Esophagus squamous epithelium (tissue), 5 donors: ENCODE measurements around the gene FRMD1. TPM values are rescaled to one million over a fixed set of nuclear protein-coding genes. Genes with fewer than 3 reads are reported as not detected.

ENCODE experiments used
- DNase-seq: peaks from one replicate; lab custom pipeline; 2025; lab: John Stamatoyannopoulos, UW
- H3K27ac ChIP-seq, 4 donors: fragments of 200-600 bp; sonication (generic); one replicate each; pipeline ENCODE4 v1.5.1; 2016 to 2019; ENCODE audit warnings: mild to moderate bottlenecking in 1 of 4
- H3K27me3 ChIP-seq, 4 donors: fragments of 200-600 bp; sonication (generic); 1 replicate in 3 of 4; 2 replicates in 1 of 4; pipeline versions ENCODE4 v1.5.1 to v1.6.0; 2017 to 2021; ENCODE audit warnings: antibody characterized with exemption in 1 of 4
- H3K36me3 ChIP-seq, 3 donors: fragments of 200-600 bp; sonication (generic); one replicate each; pipeline ENCODE4 v1.5.1; 2016 to 2019
- H3K4me1 ChIP-seq, 3 donors: fragments of 200-600 bp; sonication (generic); one replicate each; pipeline ENCODE4 v1.5.1; 2017 to 2019
- H3K4me3 ChIP-seq, 4 donors: fragments of 200-600 bp; sonication (generic); 1 replicate in 3 of 4; 2 replicates in 1 of 4; pipeline ENCODE4 v1.5.1; 2016 to 2019; ENCODE audit warnings: mild to moderate bottlenecking in 2 of 4, moderate library complexity in 1 of 4
- H3K9me3 ChIP-seq, 3 donors: fragments of 200-600 bp; sonication (generic); one replicate each; pipeline ENCODE4 v1.5.1; 2016 to 2019
- POLR2A ChIP-seq, 4 donors: fragments of 450-650 bp; IDR thresholded peaks; one replicate each; pipeline ENCODE4 v1.6.1; 2017; ENCODE audit warnings: antibody characterized with exemption in 4 of 4, mild to moderate bottlenecking in 4 of 4, moderate library complexity in 3 of 4
- WGBS, 2 donors: methylation state at CpG; one replicate each; pipeline ENCODE4 v1.1.5; 2018; 5-methylcytosine and 5-hydroxymethylcytosine counted together
- intact Hi-C: fragments of 100-400 bp; cut with DNase I; formaldehyde crosslinking; loops from one replicate; pipeline ENCODE4 v1.15.0; 2022
- total RNA-seq, 4 donors: library from RNA; depleted of rRNA; stranded (reverse); fragments of >200 nt; gene quantifications; one replicate each; pipeline ENCODE4 v1.1.0, GENCODE V29; 2016
- TF ChIP-seq, protein P1 (sequence below), 6 experiments: fragments of 450-650 bp in 4 of 6; fragments of 200-600 bp in 2 of 6; sonication (generic) in 2 of 6; IDR thresholded peaks; one replicate each; pipeline ENCODE4 v1.5.1; 2016 to 2019; ENCODE audit warnings: antibody characterized with exemption in 6 of 6, mild to moderate bottlenecking in 4 of 6, moderate library complexity in 4 of 6
- donor health status: DM: yes; HTN: yes; CAD: no.

FRMD1 gene
- total RNA-seq, 4 donors from 2014 or later: 0.13 to 0.19 TPM; not detected in 2

DNA sequence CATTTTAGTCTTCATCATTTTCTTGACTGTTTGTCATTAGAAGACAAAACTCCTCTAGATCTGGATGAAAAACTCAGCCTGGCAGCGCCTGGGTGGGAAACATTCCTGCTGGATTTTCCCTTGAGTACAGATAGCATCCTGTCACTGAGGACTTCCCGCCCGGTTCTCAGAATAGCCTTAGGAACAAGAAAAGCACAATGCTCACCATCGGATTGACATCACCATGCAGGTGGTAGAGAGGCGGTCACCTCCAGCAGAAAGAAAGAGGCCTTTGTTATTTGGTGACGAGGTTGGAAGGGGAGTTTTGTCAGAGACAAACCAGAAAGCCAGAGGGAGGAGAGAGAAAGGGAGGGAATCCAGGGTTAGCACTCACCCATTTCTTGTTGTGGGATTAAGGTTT, 41.8 kb downstream of the FRMD1 start:
- DNase-seq: no peak
- 60 to 65% methylated on average over 4 of the region's 6 CpGs for WGBS, 2 donors
- H3K9me3 ChIP-seq: peaks cover 0 to 22% (median 12%) of the 10 kb centered on the region in 3 donors
- H3K27me3 ChIP-seq: no peaks in the 10 kb centered on the region
- TF ChIP-seq POLR2A (IDR thresholded peaks at IDR 0.05): no peak
- TF ChIP-seq, protein P1, sequence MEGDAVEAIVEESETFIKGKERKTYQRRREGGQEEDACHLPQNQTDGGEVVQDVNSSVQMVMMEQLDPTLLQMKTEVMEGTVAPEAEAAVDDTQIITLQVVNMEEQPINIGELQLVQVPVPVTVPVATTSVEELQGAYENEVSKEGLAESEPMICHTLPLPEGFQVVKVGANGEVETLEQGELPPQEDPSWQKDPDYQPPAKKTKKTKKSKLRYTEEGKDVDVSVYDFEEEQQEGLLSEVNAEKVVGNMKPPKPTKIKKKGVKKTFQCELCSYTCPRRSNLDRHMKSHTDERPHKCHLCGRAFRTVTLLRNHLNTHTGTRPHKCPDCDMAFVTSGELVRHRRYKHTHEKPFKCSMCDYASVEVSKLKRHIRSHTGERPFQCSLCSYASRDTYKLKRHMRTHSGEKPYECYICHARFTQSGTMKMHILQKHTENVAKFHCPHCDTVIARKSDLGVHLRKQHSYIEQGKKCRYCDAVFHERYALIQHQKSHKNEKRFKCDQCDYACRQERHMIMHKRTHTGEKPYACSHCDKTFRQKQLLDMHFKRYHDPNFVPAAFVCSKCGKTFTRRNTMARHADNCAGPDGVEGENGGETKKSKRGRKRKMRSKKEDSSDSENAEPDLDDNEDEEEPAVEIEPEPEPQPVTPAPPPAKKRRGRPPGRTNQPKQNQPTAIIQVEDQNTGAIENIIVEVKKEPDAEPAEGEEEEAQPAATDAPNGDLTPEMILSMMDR (IDR thresholded peaks at IDR 0.05): no peak
- no peak overlapping the region for H3K4me3 ChIP-seq
- peak overlapping the region in 2 of 4 donors; percentile 26 to 81 for H3K27ac ChIP-seq
- peaks cover 8 to 46% (median 10%) of the 10 kb centered on the region in 3 donors for H3K4me1 ChIP-seq
- no peaks in the 10 kb centered on the region for H3K36me3 ChIP-seq
- intact Hi-C loops: no loop called here

DNA sequence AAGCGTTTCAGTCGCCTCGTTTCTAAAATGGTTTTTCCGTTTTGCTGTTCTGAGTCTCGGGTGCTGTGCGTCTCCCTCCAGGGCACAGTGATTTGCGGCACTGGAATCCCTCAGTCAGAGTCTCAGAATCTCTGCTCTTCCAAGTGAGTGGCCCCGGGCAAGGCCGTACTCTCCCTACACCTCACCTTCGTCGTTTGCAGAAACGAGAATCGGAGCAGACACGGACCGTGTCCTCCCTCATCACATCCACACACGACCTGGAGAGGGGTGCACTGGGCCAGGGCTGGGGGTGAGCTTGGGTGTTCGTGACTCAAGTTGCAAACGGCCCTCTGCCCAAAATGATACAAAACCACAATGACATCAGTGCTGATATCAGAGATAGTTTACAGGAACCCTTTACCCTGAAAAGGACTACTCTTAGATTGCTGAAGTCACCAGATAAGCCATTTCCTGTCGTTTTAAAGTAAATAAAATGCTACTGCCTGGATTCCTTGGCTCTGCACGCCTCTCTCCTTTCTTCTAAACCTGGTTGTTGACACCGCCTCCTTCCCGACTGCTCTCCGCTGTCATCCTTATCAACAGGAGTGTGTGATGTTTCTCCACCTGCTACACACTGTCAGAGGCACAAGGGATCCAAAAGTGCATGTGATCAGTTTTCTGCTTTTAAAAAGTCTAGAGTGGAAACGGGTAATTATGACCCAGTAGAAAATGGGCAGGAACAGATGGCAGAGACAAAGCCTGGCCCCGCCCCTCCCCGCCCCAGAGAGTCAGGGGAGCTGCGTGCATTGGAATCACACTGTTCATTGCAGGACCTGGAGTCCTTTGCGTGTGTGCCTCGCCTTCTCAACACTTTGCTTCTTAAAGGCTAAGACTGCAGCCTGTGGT, 43.1 kb downstream of the FRMD1 start:
- Histone ChIP-seq H3K27me3 (no peaks in the 10 kb centered on the region), H3K4me1 (peaks cover 8 to 54% (median 10%) of the 10 kb centered on the region in 3 donors), H3K27ac (peak overlapping the region; percentile 55 to 81 (median 70)), H3K4me3 (peak overlapping the region; percentile 12 to 55 (median 42)), H3K9me3 (peaks cover 0 to 19% (median 12%) of the 10 kb centered on the region in 3 donors), H3K36me3 (no peaks in the 10 kb centered on the region)
- no peak for DNase-seq
- intact Hi-C loops: no loop called here
- TF ChIP-seq, protein P1 (IDR thresholded peaks at IDR 0.05): no peak
- peak in 1 of 4 donors; percentile 19 for TF ChIP-seq POLR2A (IDR thresholded peaks at IDR 0.05)
- 25 to 49% methylated on average over 20 to 25 of the region's 29 CpGs for WGBS, 2 donors

DNA sequence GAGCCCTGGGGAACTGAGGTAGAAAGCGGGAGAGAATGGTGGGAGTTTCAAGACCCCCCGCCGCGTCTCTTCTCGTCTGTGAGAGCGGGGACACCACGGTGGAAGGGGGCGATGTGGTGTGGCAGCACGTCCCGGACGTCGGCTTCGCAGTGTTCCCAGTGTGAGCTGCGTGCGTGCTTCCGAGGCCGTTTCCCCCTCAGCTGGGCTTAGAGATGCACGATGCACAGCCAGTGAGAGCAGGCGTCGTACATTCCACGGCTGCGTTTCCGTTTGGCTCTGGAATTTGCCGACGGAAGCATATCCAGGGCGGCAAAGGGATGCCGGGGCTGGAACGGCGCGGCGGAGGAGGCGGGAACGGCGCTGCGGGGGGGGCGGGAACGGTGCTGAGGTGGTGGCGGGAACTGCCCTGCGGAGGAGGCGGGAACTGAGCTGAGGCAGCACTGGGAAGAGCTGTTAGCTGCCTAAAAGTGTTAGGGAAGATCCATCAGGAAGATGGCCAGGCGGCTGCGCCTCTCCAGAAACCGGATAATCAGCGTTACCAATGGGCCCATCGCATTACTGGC, 43.8 kb downstream of the FRMD1 start:
- Histone ChIP-seq H3K4me1 (peaks cover 8 to 60% (median 10%) of the 10 kb centered on the region in 3 donors), H3K36me3 (no peaks in the 10 kb centered on the region), H3K27ac (peak overlapping the region; percentile 55 to 81 (median 70)), H3K9me3 (peaks cover 0 to 12% (median 11%) of the 10 kb centered on the region in 3 donors), H3K4me3 (peak overlapping the region; percentile 12 to 55 (median 42)), H3K27me3 (no peaks in the 10 kb centered on the region)
- intact Hi-C loops: no loop called here
- TF ChIP-seq POLR2A (IDR thresholded peaks at IDR 0.05): no peak
- TF ChIP-seq, protein P1 (IDR thresholded peaks at IDR 0.05): no peak
- WGBS, 2 donors: 28 to 35% methylated on average over 10 to 26 of the region's 45 CpGs
- DNase-seq: no peak

DNA sequence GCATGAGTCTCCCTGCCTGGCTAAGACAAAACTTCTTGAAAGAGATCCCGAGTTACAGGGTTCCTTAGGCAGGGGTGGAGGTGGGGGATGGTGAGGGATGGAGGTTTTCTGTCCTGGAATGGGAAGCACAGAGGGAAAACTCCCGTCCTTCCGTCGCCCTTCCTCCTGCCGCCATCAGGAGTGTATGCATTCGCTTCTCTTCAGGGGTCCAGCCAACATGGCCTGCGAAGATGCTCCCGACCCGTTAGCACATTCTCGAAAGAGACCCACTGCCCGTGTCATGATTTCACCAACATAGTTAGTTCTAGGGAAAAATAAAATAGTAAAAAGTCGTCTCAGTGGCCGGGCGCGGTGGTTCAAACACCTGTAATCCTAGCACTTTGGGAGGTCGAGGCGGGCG, 44.5 kb downstream of the FRMD1 start:
- H3K9me3 ChIP-seq: peaks cover 0 to 5% (median 5%) of the 10 kb centered on the region in 3 donors
- H3K4me1 ChIP-seq: peaks cover 8 to 64% (median 10%) of the 10 kb centered on the region in 3 donors
- TF ChIP-seq, protein P1 (IDR thresholded peaks at IDR 0.05): no peak
- no peak for DNase-seq
- intact Hi-C loops: no loop called here
- WGBS, 2 donors: 85 to 90% methylated on average over 16 to 17 of the region's 18 CpGs
- no peaks in the 10 kb centered on the region for H3K27me3 ChIP-seq
- H3K36me3 ChIP-seq: no peaks in the 10 kb centered on the region
- peak overlapping the region in 3 of 4 donors; percentile 67 to 81 (median 74) for H3K27ac ChIP-seq
- H3K4me3 ChIP-seq: no peak overlapping the region

DNA sequence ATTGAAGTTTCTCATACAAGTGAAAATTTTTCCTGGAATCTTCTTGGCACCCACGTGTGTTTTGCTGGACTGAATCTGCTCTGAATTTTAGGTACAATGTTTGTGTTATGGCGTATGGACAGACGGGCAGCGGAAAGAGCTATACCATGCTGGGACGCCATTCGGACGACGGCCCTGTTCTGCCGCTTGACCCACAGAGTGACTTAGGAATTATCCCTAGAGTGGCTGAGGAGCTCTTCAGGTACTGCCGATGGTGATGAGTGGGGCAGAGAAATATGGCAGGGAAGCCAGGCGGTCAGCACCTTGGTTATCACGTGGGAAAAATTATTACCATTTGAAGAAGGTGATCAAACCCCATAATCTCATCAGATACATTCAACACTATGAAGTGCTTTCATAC, 45.2 kb downstream of the FRMD1 start:
- no peaks in the 10 kb centered on the region for H3K9me3 ChIP-seq
- WGBS, 2 donors: 88 to 90% methylated on average over 12 of the region's 12 CpGs
- H3K36me3 ChIP-seq: no peaks in the 10 kb centered on the region
- H3K27me3 ChIP-seq: no peaks in the 10 kb centered on the region
- H3K4me3 ChIP-seq: no peak overlapping the region
- intact Hi-C loops: no loop called here
- DNase-seq: no peak
- H3K4me1 ChIP-seq: peaks cover 8 to 64% (median 10%) of the 10 kb centered on the region in 3 donors
- no peak overlapping the region for H3K27ac ChIP-seq
- no peak for TF ChIP-seq POLR2A (IDR thresholded peaks at IDR 0.05)
- TF ChIP-seq, protein P1 (IDR thresholded peaks at IDR 0.05): no peak
